Ureter (tissue), 1 donor: ENCODE results near the gene GDPD5. TPM values are rescaled to one million over a fixed set of nuclear protein-coding genes. Genes with fewer than 3 reads are reported as not detected.
"Not testable (repeated sequence)": the region's sequence is repeated elsewhere in the genome, so short reads cannot be mapped to it uniquely, and the experiment has no call there.

Source experiments
- DNase-seq: peaks from one replicate; pipeline ENCODE4 v3.0.0-alpha.2; 2020; ENCODE audit warnings: low spot score
- total RNA-seq: library from RNA; stranded (reverse); gene quantifications from one replicate; pipeline ENCODE4 v1.2.4, GENCODE V29; 2023
- donor health status: DM: yes; HTN: yes; CAD: no.

Gene GDPD5
- total RNA-seq, 1 donor from 2014 or later = 14.9 TPM

GRCh38 chr11:75429902-75430713 lies 95.6 kb downstream of the GDPD5 start:
- DNase-seq = peak; percentile 61

GRCh38 chr11:75429641-75429901 lies 96.2 kb downstream of the GDPD5 start:
- no peak for DNase-seq

GRCh38 chr11:75428989-75429640 lies 96.6 kb downstream of the GDPD5 start:
- no peak for DNase-seq

- DNase-seq = peak; percentile 77
Observed at GRCh38 chr11:75428281-75428724, 97.4 kb downstream of the GDPD5 start.

DNA sequence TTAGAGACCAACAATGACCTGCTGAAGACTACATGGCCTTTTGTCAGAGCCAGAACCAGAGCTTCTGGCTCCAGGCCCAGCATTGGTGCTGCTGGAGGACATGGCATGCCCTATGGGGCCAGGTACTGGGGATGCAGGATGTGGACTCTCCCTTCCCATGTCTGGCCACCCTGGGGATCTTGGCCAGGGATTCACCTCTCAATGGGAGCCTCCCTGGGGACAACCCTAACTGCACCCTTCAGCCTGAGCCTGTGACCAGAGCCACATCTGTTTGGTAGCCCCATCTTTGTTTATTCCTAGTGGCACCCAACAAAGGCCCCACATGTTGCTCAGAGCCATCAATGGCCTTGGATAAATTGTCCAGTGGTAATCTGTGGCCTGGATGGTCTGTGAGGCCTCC lies 98.6 kb downstream of the GDPD5 start:
- DNase-seq = no peak

- no peak for DNase-seq
Observed at GRCh38 chr11:75426720-75427086, 99.0 kb downstream of the GDPD5 start.

DNA sequence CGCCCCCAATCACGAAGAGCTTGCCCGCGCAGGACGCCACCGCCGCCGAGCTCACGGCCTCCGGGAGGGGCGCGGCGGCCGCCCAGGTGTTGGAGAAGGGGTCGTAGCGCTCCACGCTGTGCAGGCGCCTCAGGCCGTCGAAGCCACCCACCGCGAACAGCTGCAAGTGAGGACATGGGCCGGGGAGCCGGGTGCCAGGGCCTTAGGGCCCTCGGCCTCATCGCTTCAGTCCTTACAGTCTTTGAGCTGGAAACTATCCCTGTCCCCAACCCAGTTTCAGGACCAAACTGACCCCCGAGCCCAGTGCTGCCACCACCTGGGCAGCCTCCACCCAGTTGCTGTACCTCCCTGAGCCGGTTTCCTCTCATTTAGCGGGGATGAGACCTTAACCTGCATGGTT lies 100.3 kb downstream of the GDPD5 start:
- no peak for DNase-seq

DNA sequence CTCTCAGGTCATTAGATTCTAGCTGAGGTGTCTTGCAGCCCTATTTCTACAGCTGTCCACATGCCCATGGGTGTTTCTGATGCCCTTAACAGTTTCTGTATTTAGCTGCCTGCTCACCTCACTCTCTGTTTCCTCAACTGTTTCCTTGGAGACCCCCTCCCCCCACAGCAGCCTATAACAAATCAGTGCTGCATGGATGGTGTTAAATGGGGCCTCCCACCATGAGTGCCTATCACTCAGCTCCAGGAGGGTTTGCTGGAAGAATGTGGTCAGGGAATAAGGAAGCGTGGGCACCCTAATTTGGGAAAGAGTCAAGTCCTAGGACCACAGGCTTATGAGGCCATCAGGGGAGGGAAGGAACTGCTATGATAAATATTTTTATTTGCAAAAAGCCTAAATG lies 101.3 kb downstream of the GDPD5 start:
- DNase-seq = no peak

GRCh38 chr11:75423721-75424120 lies 102.0 kb downstream of the GDPD5 start:
- no peak for DNase-seq

DNA sequence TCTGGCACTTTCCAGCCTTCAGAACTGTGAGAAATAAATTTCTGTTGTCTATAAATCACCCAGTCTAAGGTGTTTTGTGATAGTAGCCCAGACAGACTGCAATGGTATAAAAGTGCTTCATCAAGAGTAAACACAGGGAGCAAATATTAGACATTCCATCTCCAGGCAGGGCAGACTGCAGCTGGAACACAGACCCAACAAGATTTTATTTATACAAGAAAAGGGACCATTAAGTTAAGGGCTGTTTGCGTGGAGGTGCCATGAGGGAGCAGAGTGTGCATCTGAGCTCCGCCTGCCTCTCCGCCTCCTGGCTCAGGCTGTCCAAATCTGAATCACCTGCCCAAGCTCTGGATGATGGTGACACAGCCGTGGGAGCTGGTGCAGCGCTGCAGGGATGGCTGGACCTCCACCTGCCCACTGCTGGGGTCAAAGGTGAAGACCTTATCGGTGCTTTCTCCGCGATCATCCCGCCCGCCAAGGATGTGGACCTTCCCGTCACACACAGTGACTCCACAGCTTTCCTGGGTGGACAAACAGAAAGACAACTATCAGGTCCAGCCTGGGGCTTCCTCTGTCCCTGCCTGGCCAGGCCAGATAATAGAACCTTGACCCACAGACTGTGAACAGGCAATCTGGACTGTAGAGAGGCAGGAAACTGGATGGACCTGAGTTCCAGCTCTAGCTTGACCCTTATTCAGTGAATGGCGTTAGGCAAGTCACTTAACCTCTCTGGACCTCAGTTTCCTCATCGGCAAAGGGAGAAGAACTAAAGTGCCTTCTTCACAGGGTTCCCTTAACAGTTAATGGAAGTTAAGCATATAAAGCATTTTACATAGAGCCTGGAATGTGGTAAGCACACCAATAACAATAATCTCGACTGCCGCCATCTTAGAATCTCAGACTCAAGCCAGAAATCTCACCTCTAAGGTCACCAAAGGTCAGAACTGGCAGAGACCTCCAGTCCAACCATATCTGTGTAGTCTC lies 103.2 kb downstream of the GDPD5 start:
- DNase-seq = peak; percentile 61

DNA sequence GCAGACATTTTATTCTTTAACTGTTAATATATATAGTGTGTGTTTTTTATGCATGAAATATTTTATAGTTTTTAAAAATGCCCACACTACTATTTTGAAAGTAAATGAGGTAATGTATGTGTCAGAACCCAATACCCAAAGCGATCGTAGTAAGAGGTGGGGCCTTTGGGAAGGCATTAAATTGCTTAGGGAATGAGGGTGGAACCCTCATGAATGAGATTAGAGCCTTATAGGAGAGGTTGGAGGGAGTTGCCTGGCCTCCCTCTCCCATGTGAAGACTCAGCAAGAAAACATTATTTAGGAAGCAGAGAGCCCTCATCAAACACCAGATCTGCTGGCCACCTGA lies 103.9 kb downstream of the GDPD5 start:
- DNase-seq = no peak

- DNase-seq = no peak
Observed at GRCh38 chr11:75421035-75421602, 104.6 kb downstream of the GDPD5 start.

- no peak for DNase-seq
Observed at GRCh38 chr11:75420224-75421034, 105.3 kb downstream of the GDPD5 start.

GRCh38 chr11:75413864-75414263 lies 111.9 kb downstream of the GDPD5 start:
- DNase-seq = no peak

DNA sequence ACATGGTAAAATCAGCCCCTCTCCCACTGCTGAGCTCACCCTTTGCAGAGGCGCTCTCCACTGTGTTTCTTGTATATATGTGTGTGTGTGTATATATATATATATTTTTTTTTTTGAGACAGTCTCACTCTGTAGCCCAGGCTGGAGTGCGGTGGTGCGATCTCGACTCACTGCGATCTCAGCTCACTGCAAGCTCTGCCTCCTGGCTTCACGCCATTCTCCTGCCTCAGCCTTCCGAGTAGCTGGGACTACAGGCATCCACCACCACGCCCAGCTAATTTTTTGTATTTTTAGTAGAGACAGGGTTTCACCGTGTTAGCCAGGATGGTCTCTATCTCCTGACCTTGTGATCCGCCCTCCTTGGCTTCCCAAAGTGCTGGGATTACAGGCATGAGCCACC lies 112.6 kb downstream of the GDPD5 start:
- DNase-seq = not testable (repeated sequence)

- DNase-seq = not testable (repeated sequence)
Observed at GRCh38 chr11:75409971-75410370, 115.8 kb downstream of the GDPD5 start.

DNA sequence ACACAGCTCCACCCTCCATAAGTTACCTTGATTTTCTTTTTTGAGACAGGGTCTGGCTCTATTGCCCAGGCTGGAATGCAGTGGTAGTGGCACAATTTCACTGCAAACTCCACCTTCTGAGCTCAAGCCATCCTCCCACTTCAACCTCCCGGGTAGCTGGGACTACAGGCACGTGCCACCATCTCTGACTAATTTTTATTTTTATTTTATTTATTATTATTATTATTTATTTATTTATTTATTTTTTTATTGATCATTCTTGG lies 116.9 kb downstream of the GDPD5 start:
- no peak for DNase-seq

- DNase-seq = no peak
Observed at GRCh38 chr11:75406338-75406777, 119.4 kb downstream of the GDPD5 start.

DNA sequence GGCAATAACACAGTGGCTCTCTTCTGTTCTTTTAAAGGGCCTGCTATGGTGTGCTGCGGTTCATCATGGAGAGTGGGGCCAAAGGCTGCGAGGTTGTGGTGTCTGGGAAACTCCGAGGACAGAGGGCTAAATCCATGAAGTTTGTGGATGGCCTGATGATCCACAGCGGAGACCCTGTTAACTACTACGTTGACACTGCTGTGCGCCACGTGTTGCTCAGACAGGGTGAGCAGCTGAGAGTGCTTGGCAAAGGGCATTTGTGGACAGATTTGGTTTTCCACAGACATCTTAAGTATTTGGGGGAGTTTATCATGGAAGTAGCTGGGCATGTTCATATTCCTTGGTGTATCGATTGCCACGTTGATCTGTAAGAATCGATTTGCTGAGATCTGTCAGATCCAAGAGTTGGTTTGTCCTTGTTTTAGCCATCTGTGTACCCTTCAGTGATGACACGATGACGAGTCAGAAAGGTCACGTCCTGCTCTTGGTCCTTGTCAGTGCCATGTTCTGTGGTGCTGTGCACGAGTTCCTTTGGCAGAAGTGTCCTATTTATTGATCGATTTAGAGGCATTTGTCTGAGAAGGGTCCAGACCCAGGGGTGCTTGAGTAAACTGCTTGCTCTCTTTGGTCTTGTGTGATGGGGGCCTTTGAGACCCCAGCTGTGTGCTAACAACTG lies 121.6 kb downstream of the GDPD5 start:
- DNase-seq = no peak

DNA sequence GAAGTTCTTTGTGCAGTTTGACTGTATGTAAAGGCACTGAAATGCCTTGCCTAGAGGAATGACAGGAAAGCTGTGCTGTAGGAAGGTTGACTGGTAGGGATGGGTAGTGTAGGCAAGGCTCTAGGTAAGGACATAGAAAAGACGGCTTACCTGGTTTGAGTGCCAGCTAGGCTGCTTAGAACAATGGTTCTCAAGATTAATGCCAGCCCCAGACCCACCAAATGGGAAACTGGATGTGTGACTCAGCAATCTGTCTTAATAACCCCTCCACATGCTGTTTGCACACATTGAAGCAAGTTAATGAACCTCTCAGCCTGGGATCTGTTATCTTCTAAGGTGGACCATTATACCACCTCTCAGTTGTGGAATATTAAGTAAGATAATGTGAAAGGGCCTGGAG lies 122.7 kb downstream of the GDPD5 start:
- DNase-seq = no peak
